NCI-H2227 (cell line): ENCODE data around the gene SHISAL1.

ENCODE experiments used
- DNase-seq: peaks from one replicate; lab custom pipeline; 2025; ENCODE audit not compliant: unreplicated experiment; lab: John Stamatoyannopoulos, UW

The SHISAL1 gene

GRCh38 chr22:44278243-44279068 lies 34.3 kb downstream of the SHISAL1 start:
- DNase-seq, result no peak

GRCh38 chr22:44277386-44278135 lies 35.2 kb downstream of the SHISAL1 start:
- DNase-seq, result no peak

- no peak for DNase-seq
Observed at GRCh38 chr22:44276706-44277356, 35.9 kb downstream of the SHISAL1 start.

- no peak for DNase-seq
Observed at GRCh38 chr22:44276041-44276440, 36.7 kb downstream of the SHISAL1 start.

GRCh38 chr22:44275631-44275995 lies 37.1 kb downstream of the SHISAL1 start:
- no peak for DNase-seq

- no peak for DNase-seq
Observed at GRCh38 chr22:44274918-44275630, 37.7 kb downstream of the SHISAL1 start.

- no peak for DNase-seq
Observed at GRCh38 chr22:44273175-44273574, 39.6 kb downstream of the SHISAL1 start.

- no peak for DNase-seq
Observed at GRCh38 chr22:44272401-44272771, 40.4 kb downstream of the SHISAL1 start.

GRCh38 chr22:44271732-44272400 lies 40.9 kb downstream of the SHISAL1 start:
- DNase-seq, result no peak

- no peak for DNase-seq
Observed at GRCh38 chr22:44271010-44271500, 41.7 kb downstream of the SHISAL1 start.

GRCh38 chr22:44270556-44270880 lies 42.2 kb downstream of the SHISAL1 start:
- no peak for DNase-seq

GRCh38 chr22:44269757-44270555 lies 42.8 kb downstream of the SHISAL1 start:
- DNase-seq, result no peak

- DNase-seq, result no peak
Observed at GRCh38 chr22:44269117-44269498, 43.6 kb downstream of the SHISAL1 start.

GRCh38 chr22:44268431-44269116 lies 44.2 kb downstream of the SHISAL1 start:
- no peak for DNase-seq

GRCh38 chr22:44267856-44268255 lies 44.9 kb downstream of the SHISAL1 start:
- no peak for DNase-seq

- no peak for DNase-seq
Observed at GRCh38 chr22:44266796-44267760, 45.7 kb downstream of the SHISAL1 start.

- DNase-seq, result no peak
Observed at GRCh38 chr22:44263547-44263946, 49.2 kb downstream of the SHISAL1 start.
